HG03558 (cell line): ENCODE results near the gene CRACR2A.

Source experiments
- ATAC-seq: cut with Tn5 transposase; IDR thresholded peaks from one replicate; pipeline ENCODE4 v1.9.1; 2021; ENCODE audit warnings: moderate number of reproducible peaks; ENCODE audit not compliant: unreplicated experiment; ENCODE audit errors: extremely low read depth

Gene CRACR2A

DNA sequence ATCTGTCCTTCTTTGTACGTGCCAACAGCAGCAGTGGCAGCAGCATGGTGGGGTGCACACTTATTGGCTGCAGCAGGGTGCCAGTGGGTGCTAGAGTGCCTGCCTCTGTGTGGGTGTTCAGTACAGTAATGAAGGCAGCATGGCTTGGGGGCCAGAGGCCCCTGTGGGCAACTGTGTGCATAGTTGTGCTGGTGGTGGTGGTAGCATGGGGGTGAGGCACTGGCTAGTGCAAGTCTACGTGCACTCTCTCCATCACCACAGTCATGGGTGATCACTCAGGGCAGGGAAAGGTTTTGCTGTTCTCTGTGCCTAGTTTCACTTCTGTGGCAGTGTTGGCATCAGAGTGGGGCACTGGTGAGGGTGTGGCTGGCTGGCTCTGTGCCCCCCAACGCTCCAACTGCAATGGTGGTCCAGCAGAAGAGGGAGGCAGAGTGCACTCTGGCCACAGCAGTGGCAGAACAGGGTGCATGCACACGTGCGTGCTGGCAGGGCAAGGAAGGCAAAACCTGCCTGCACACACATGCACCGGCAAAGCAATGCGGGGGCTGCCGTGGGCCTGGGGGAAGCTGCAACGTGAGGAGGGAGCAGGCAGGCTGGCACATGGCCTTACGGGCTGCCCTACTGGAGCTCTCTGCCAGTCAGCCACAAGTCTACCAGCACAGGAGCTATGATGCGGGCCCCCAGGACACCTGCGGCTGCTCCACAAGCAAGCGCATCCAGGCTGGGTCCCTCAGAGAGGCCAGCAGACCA lies 60.1 kb downstream of the CRACR2A start:
- ATAC-seq = no peak

DNA sequence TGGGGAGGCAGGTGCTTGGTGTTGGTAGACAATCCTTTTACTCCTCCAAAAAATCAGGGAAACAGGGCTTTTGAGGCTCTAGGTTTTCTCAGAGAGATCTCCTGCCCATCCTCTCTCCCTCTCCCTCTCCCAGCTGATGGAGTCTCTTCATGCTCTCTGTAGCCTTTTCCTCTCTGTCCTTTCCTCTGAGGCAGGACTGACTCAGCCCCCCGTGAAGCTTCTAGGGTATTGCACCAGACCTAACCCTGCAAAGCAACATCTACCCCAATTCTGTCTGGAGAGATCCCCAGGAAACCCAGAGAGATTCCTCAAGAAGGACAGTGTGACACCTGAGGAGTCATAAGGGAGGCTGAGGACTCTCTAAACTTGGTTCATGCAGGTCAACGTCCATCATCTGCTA lies 66.4 kb downstream of the CRACR2A start:
- ATAC-seq = no peak

DNA sequence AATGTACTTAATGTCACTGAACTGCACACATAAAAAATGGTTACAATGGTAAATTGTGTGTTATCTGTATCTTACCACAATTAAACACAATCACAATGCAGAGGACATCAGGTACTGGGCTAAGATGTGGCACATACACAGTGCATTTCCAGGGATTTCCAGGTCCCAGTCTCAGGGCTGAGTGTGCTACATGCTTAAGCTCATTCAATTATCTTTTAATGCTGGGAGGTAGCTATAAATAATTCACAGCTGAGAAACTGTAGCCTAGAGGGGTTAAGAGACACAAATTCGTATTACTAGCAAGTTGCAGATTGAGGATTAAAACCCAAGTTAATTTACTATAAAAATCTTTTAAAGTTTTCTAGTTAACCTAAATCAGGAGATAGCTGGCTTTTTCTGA lies 67.1 kb downstream of the CRACR2A start:
- ATAC-seq = no peak

DNA sequence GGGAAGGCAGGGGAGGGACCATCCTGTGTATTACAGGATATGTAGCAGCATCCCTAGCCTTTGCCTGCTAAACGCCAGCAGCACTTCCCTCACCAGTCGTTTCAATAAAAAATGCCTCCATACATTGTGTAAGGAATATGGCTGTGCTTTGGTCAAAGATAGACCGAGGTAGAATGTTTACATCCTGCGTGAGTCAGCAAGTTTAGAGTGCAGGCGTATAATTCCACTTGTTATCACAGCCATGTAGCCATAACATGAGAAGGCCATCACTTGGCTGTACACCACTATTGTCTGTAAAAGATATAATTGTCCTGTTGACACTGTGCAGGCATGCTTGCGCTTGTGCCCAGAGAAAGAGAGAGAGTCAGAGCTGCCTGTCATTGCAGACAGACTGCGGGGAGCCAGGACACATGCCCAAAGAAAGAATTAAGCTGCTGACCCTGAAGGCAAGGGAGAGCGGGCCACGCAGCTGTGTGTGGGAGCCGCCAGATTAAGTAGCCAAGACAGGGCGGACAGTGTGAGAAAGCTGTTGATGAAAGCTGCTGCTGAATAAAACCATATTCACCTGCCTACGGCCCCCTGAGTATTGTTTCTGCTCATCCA lies 68.4 kb downstream of the CRACR2A start:
- no peak for ATAC-seq

DNA sequence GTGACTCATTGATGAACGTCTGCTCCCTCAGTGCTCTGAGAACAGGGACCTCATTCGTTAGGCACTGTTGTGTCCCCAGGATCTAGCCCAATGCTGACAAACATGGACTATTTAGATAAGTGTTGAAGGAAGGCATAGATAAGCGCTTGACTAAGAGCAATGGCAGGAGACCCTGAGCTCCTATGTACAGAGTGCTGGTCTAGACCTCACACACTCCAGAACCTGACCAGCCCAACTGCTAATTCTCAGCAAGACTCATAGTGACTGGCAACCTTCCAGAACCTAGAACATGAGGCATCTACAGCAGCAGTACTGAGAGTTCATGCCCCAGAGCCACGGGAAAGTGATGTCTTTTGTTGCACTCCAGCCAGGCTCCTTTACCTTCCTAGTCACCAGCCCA lies 69.2 kb downstream of the CRACR2A start:
- no peak for ATAC-seq

DNA sequence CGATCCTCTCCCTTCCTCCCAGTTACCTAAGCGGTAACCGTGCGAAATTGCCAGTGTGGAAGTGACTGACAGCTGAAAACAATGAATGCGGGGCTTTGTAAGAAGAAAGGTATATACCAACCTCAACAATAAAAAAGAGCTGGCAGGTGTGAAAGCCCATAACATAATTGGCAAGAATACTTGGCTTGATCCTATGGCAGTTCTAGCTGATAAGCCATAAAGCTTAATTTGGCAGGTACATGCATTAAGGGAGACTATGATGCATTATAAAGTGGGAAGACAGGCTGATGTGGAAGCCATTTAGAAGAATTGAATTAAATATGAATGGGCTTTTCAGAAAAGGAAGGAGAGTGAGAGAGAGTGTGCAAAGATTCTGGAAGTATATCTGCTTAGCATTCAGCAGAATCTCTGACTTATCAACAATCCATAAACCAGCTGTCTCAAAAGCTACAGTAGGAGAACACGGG lies 71.3 kb downstream of the CRACR2A start:
- no peak for ATAC-seq

DNA sequence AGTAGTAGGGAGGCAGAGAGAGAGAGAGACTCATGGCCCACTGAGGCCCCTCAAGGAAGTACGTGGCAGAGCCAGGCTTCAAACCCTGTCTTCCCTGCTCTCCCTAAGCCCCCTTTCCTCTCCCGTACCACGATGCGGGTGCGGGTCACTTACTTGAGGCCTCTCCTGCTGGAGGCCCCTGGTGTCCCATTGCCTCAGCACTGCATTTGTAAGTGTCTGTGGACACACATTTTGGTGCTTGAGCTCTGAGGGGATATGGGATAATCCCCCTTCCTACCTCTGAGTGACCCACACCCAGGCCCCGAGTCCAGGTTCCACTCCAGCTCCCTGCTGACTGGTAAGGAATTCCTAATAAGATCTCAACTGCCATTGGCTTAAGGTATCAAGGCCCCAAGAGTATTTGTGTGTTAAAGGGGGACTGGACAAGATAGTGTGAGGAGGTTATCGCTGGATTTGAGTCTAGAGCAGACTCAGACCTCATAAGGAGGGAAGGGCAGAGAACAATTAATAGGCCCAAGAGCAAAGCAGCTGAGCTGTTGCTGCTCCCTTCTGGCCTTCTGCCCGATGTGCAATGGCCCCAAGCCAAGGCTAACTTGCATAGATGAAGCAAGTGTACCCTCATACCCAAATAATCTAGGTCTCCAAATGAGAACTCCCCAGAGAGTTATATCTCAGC lies 71.9 kb downstream of the CRACR2A start:
- no peak for ATAC-seq

DNA sequence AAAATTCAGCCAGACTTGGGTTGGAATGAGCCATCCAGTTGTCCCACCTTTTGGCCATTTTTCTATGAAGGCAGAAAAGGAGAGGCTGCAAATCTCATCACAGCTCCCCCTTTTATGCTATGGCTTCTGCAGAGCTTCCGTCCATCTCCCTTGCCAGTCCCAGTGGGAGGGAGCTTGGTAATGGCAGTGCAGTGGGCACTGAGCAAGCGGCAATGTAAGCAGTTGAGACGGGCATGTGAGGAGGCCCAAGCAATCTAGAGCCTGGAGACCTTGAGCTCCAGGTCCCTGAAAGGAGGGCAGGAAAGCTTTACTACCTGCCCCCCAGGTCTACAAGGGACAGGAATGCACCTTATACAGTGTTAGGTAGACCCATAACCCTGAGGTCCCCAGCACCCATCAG lies 73.1 kb downstream of the CRACR2A start:
- ATAC-seq = no peak

DNA sequence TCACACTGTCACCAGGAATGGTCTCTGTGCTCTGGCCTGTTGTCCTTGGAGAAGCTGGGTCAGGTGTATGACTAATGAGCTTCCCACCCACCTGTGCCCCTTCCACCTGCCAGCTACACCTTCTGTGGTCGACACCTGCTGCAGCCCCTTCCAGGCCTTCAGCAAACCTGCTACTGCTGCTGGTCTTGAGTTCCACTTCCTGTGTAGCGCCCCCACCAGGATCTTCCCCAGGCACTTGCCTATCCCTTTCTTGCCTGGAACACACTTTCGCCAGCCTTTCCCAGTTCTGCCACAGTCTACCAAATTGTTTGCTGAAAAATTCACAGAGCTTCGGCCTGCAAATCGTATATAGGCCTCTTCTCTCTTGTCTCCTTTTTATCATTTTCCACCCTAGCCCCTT lies 75.3 kb downstream of the CRACR2A start:
- ATAC-seq = no peak

DNA sequence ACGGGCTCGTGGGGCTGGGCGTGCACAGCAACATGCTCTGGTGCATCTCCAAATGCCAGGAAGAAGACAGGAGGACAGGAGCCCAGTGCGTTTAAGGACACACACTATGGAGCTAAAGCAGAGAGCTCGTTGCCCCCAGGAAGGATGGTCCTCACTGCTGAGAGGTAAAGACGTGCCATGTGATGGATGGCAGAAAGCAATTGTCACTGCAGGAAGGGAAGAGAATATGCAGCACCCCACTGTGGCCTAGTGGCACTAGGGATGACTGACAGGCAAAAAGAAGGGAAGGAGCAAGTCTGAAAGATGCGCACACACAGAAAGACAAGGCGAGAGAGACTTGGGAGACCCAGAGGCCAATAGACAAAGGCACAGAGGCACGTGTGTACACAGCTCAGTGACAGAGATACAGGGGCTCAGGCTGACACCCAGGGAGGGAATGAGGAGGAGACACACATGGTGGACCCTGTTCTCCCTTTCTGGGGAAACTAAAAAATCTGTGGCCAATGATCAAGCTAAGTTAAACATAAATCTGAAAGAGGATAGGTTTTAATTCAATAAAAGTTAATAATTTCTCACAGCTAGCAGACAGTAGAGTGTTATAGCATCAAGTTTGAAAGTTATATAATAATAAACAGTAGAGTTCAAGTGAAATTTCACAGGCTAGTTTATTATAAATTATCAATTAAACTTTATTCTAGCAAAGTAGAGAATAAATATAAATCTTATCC lies 78.8 kb downstream of the CRACR2A start:
- no peak for ATAC-seq

DNA sequence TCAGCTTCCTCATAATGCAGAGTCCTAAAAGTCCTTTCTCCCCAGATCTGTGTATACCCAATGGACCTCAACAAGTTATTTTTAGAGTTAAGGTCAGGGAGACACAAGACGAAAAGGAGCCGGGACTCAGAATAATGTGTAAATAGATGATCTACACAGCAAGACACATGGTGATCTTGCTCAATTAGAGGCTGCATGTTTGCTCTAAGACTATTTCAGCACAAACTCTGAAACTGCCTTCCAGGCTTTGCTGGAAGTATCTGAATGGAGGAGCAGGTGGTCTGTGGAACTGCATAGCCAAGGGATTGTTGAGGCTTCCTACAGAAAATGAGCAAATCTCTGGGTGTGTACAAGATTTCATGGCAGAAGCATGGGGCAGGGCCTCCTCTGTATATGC lies 80.8 kb downstream of the CRACR2A start:
- no peak for ATAC-seq

DNA sequence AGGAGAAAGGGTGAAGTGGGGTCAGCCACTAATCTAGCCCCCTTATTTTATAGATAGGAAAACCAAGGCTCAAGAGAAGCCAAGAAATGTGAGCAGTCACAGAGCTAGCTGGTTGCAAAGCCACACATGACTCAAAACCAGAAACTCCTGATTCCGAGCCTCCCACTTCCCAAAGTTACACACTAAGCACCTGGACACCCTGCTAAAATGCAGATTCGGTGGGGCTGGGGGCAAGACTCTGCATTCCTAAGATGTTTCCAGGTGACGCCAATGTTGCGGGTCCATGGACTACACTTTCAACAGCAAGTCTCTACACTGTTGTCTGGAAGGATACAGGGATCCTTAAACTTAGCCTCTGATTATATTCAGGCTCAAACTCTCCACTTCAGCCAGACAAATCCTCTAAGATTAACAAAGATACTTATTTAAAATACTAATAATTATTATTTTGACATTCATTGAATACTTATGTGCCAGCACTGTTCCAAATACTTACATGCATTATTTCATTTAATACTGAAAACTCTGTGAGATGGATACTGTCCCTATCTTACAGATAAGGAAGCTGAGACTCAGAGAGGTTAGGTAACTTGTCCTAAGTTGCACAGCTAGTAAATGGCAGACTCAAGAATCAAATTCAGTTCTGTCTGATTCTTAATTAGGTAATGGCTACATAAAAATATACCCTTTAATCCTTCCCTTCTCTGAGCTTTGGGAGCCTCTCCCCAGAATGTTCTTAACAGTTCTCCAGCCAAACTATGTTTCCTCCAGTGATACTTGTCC lies 81.4 kb downstream of the CRACR2A start:
- no peak for ATAC-seq

DNA sequence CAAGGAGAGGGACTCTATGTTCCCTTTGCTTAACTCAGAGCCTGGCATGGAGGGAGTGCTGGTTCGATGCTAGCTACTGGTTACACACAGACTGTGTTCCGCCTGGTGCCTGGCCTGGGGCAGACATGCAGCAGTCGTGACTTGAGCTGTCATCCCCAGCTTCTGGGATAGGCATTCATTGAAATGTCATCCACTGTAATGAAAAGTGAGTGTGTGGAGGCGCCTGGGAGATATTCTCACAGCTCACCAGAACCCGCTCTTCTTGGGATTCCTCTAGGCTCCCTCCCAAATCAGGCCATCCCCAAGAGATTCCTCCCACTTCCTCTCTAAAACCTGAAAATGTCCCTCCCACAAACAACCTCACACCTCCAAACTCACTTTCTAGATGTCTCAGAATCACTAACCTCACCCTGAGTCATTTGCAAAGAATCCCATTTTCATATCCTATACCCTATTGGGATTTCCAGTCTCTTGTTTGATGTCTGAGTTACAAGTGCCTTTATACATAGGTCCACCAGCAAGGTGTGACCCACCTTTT lies 82.8 kb downstream of the CRACR2A start:
- no peak for ATAC-seq

DNA sequence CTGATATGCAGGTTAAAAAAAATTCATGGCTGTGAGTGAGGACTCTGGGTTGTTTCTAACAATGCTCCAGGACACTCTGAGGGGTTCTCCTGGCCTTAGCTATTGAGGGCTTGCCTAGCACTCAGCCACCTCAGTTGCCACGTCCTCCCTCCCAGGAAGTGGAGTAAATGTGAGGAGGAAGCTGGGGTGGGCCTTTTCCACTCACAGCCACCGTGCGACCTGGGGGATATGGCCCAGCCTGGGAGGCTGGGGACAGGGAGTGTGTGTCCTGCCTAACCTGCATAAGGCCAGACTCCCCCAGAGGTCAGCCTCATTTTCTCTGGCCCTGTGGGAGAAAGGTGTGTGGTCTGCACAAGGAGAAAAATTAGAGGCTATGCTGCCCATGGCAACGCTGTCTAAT lies 83.3 kb downstream of the CRACR2A start:
- ATAC-seq = no peak

DNA sequence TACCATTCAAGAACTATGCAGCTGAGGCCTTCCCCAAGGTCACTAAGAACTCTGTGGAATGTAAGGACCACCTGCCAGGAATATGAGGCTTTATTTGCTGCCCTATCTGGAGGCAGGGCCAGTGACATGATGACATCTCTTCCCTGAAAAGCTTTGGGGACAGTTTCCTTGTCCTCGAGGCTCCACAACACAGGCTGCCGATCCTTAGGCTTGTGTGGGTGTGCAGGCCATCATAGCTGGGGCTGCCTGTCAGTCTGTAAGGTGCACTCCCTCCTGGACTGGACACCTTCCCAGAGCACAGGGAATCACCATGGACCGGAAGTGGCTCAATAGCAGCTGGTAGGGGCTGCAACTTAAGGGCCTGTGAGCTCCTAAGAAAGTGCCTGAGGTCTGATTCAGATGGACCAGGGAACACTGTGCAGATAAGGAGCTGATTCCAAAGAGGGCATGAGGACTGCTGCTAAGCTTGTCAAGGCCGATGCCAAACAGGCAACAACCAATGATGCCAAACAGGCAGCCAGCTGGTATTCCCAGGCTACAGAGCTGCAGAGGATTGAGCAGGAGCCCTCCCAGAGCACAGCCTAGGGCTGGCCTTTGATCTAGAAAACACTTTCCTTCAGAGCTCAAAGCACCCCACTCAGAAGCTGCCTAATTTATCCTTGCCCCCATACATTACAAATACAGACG lies 84.3 kb downstream of the CRACR2A start:
- ATAC-seq = no peak

DNA sequence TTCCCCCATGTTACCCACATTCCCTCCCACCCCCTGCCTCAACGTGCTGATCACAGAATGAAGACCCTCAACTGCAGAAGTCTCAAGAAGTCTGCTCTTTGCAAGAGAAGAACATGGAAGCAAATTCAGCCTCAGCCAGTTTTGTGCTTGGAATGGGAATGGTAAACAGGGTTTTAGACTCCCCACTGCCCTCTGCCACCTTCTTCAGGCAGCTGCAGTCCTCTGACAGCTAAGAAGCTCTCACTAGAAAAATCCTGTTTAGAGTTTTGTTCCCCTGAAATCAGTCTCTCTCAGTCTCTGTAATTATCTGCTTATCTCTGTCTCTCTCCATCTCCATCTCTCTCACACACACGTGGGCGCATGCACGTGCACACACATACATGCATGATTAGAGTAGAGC lies 85.4 kb downstream of the CRACR2A start:
- ATAC-seq = no peak

DNA sequence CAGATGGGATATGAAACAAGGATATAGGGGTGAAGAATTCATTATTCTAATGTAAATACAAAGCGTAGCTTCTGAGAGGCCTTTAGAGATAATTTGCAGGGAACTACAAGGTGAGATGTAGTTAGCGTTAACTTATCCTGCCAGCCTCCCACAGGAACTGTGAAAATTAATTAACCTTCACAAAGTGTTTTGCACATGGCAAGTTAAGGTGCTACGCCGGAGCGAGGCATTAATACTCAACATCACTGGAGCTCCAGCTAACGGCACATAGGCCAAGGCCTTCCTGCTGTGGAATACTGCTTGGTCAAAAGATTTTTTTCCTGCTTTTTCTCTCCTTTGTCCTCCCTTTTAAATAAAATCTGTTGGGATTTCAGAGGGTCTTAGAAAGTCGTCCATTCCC lies 86.5 kb downstream of the CRACR2A start:
- no peak for ATAC-seq

DNA sequence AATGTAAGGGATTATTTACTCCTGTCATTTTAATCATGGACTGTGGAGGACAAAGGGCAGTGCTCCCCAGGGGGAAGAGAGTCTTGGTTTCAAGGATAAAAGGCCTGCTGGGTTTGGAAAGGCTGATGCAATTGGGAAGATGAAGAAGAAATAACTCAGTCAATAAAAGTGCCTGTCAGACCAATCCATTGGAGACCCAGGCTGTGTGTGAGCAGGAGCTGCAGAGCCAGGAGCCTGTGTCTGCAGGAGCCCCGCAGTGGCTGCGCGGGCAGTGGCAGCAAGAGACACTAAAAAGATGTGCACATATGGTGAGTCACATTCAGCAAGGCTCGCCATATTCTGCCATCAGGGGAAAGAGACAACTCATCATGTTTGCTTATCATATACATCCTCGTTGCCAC lies 90.4 kb downstream of the CRACR2A start:
- ATAC-seq = no peak

DNA sequence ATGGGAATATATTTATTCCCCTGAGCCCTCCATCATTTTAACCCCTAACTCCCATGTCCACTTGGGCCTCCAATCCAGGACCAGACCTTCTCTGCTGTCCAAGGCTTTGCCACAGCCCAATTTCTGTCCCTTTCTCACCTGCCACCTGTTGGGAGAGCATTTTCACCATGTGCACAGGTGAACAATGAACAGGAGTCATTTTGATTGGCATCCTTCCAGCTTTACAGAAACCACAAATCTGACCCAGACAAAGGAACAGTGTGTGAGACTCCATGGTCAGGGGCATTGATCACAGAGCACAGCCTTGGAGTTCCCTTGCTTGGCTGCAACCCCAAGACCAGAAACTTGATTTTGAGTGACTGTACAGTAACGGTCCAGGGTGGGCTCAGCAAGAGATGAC lies 91.9 kb downstream of the CRACR2A start:
- ATAC-seq = no peak
